K562 (cell line): ENCODE measurements around the gene BCAS4. TPM values are rescaled to one million over a fixed set of nuclear protein-coding genes. Genes with fewer than 3 reads are reported as not detected.

Experiments
- GATAD2A ChIP-seq: fragments of 450-650 bp; IDR thresholded peaks from 2 replicates; pipeline ENCODE4 v1.6.1; 2017
- GTF3C2 ChIP-seq: IDR thresholded peaks from 3 replicates; pipeline ENCODE4 v1.6.1; 2011; ENCODE audit warnings: borderline replicate concordance, mild to moderate bottlenecking, moderate library complexity; ENCODE audit not compliant: insufficient read length; ENCODE audit errors: extremely low read depth
- MAFK ChIP-seq: IDR thresholded peaks from 2 replicates; pipeline ENCODE4 v1.6.1; 2011; ENCODE audit warnings: low read length, improper control_type of control experiment
- MAZ ChIP-seq, 2 experiments: fragments of 450-650 bp in 1 of 2; sonication (generic) in 1 of 2; formaldehyde crosslinking; IDR thresholded peaks in 1 of 2; conservative IDR thresholded peaks in 1 of 2; 2 replicates each; pipeline versions ENCODE4 v1.4.0 to v1.5.0; 2020; ENCODE audit warnings: mild to moderate bottlenecking in 1 of 2, missing genetic modification reagents in 1 of 2
- MBD2 ChIP-seq: sonication (generic); IDR thresholded peaks from 2 replicates; pipeline ENCODE4 v1.6.1; 2016; ENCODE audit warnings: low read depth, borderline replicate concordance
- NRF1 ChIP-seq, 2 experiments: fragments of 450-650 bp; IDR thresholded peaks in 1 of 2; conservative IDR thresholded peaks in 1 of 2; 2 replicates each; pipeline ENCODE4 v1.6.1; 2014; ENCODE audit warnings: mild to moderate bottlenecking in 2 of 2
- PCBP2 ChIP-seq: fragments of 200-400 bp; formaldehyde crosslinking; IDR thresholded peaks from 2 replicates; pipeline ENCODE4 v1.6.1; 2018; ENCODE audit warnings: low read length, low read depth, mild to moderate bottlenecking, moderate library complexity; ENCODE audit not compliant: poor library complexity, severe bottlenecking
- PHB2 ChIP-seq: fragments of 450-650 bp; IDR thresholded peaks from 2 replicates; pipeline ENCODE4 v1.6.1; 2017; ENCODE audit warnings: low read depth
- PML ChIP-seq: IDR thresholded peaks from 2 replicates; pipeline ENCODE4 v1.6.1; 2012; ENCODE audit warnings: low read length, inconsistent platforms
- POLR2A ChIP-seq: fragments of 450-650 bp; conservative IDR thresholded peaks from 2 replicates; pipeline ENCODE4 v1.6.1; 2016
- PTRF ChIP-seq: fragments of 450-650 bp; IDR thresholded peaks from 2 replicates; pipeline ENCODE4 v1.6.1; 2016; ENCODE audit warnings: mild to moderate bottlenecking, missing genetic modification characterization, missing compliant biosample characterization
- RB1 ChIP-seq: fragments of 450-650 bp; IDR thresholded peaks from 2 replicates; pipeline ENCODE4 v1.6.1; 2017; ENCODE audit warnings: low read depth, mild to moderate bottlenecking
- SIRT6 ChIP-seq: IDR thresholded peaks from one replicate; pipeline ENCODE4 v1.6.1; 2012; ENCODE audit warnings: low read depth, mild to moderate bottlenecking, control low read depth, inconsistent platforms, low read length, moderate library complexity
- SUPT5H ChIP-seq: fragments of 450-650 bp; IDR thresholded peaks from 2 replicates; pipeline ENCODE4 v1.6.1; 2016
- TGIF2 ChIP-seq: sonication (generic); formaldehyde crosslinking; IDR thresholded peaks from 2 replicates; pipeline ENCODE4 v1.8.1; 2022; ENCODE audit warnings: mild to moderate bottlenecking, missing genetic modification reagents, moderate library complexity
- ZNF12 ChIP-seq: sonication (generic); formaldehyde crosslinking; IDR thresholded peaks from 2 replicates; pipeline ENCODE4 v1.4.0; 2020; ENCODE audit warnings: mild to moderate bottlenecking, missing genetic modification reagents
- ZNF436 ChIP-seq: fragments of 250-450, 450-650 bp; sonication (Bioruptor Pico); formaldehyde crosslinking; IDR thresholded peaks from 2 replicates; pipeline ENCODE4 v1.7.0; 2020; ENCODE audit warnings: mild to moderate bottlenecking
- ZNF707 ChIP-seq: fragments of 250-450 bp; sonication (Bioruptor Pico); conservative IDR thresholded peaks from 2 replicates; pipeline ENCODE4 v1.8.0; 2022; ENCODE audit warnings: inconsistent platforms, mild to moderate bottlenecking, moderate library complexity
- polyA plus RNA-seq, 8 experiments: library from polyadenylated mRNA; depleted of rRNA in 4 of 8; stranded (reverse) in 5 of 8; unstranded in 3 of 8; fragments of >200 nt; fragmentation: Nextera tagmentation in 2 of 8; fragmentation: Illumina TruSeq in 1 of 8; extraction: Ambion mirVana in 2 of 8; extraction: Trizol in 1 of 8; gene quantifications; 2 replicates each; pipeline versions ENCODE4 v1.2.1 to v1.2.3, GENCODE V29; 2011 to 2014; ENCODE audit warnings: inconsistent platforms in 1 of 8, missing spikeins in 1 of 8
- total RNA-seq, 7 experiments: library from RNA; depleted of rRNA in 6 of 7; stranded (reverse); fragments of >200 nt in 6 of 7; fragmentation: Illumina TruSeq in 2 of 7; extraction: Trizol in 2 of 7; gene quantifications; 2 replicates each; pipeline versions ENCODE4 v1.2.1 to v1.2.3, GENCODE V29; 2011 to 2021; ENCODE audit warnings: low replicate concordance in 1 of 7
- TF ChIP-seq, protein P1 (sequence below): fragments of 450-650 bp; formaldehyde crosslinking; IDR thresholded peaks from 2 replicates; pipeline ENCODE4 v1.4.0; 2022; ENCODE audit warnings: missing genetic modification characterization
- TF ChIP-seq, protein P2 (sequence below): fragments of 450-650 bp; formaldehyde crosslinking; IDR thresholded peaks from 2 replicates; pipeline ENCODE4 v1.4.0; 2022; ENCODE audit warnings: missing genetic modification characterization
- TF ChIP-seq, protein P3 (sequence below): fragments of 250-450 bp; sonication (Bioruptor Pico); IDR thresholded peaks from 2 replicates; pipeline ENCODE4 v1.8.0; 2021; ENCODE audit warnings: borderline replicate concordance, mild to moderate bottlenecking, moderate library complexity; ENCODE audit not compliant: poor library complexity, severe bottlenecking

The BCAS4 gene
- total and polyA plus RNA-seq, 9 of the 15 experiments (the other 6 are each of a cell fraction or from before 2014, with no cell fraction given), result 0.15 to 2.3 (median 0.47) TPM

GRCh38 chr20:50794846-50795634, at the start of gene BCAS4 (continued):
- TF ChIP-seq MAZ (CRISPR knock-in tag; conservative IDR thresholded peaks at IDR 0.05 in 1 of 2, IDR thresholded peaks at IDR 0.05 in 1 of 2), result peak; percentile 40 to 60; a peak in 3 of 4 replicates
- TF ChIP-seq PML, result no peak
- no peak for TF ChIP-seq PTRF (tag)
- no peak for TF ChIP-seq PHB2
- no peak for TF ChIP-seq SUPT5H
- peak; percentile 57 to 62; a peak in 3 of 4 replicates for TF ChIP-seq NRF1 (conservative IDR thresholded peaks at IDR 0.05 in 1 of 2, IDR thresholded peaks at IDR 0.05 in 1 of 2)
- TF ChIP-seq GTF3C2, result peak; percentile 67
- TF ChIP-seq ZNF707, result no peak
- TF ChIP-seq MAFK, result no peak
- no peak for TF ChIP-seq POLR2A
- TF ChIP-seq, protein P1, sequence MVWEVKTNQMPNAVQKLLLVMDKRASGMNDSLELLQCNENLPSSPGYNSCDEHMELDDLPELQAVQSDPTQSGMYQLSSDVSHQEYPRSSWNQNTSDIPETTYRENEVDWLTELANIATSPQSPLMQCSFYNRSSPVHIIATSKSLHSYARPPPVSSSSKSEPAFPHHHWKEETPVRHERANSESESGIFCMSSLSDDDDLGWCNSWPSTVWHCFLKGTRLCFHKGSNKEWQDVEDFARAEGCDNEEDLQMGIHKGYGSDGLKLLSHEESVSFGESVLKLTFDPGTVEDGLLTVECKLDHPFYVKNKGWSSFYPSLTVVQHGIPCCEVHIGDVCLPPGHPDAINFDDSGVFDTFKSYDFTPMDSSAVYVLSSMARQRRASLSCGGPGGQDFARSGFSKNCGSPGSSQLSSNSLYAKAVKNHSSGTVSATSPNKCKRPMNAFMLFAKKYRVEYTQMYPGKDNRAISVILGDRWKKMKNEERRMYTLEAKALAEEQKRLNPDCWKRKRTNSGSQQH (CRISPR knock-in tag), result no peak
- TF ChIP-seq, protein P2, sequence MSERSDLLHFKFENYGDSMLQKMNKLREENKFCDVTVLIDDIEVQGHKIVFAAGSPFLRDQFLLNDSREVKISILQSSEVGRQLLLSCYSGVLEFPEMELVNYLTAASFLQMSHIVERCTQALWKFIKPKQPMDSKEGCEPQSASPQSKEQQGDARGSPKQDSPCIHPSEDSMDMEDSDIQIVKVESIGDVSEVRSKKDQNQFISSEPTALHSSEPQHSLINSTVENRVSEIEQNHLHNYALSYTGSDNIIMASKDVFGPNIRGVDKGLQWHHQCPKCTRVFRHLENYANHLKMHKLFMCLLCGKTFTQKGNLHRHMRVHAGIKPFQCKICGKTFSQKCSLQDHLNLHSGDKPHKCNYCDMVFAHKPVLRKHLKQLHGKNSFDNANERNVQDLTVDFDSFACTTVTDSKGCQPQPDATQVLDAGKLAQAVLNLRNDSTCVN, result no peak
- TF ChIP-seq, protein P3, sequence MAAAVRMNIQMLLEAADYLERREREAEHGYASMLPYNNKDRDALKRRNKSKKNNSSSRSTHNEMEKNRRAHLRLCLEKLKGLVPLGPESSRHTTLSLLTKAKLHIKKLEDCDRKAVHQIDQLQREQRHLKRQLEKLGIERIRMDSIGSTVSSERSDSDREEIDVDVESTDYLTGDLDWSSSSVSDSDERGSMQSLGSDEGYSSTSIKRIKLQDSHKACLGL (CRISPR knock-in tag), result no peak
- TF ChIP-seq SIRT6, result no peak
- TF ChIP-seq MBD2, result no peak
- TF ChIP-seq ZNF12 (CRISPR knock-in tag), result no peak
- no peak for TF ChIP-seq TGIF2 (CRISPR knock-in tag)
- TF ChIP-seq RB1, result peak; percentile 99
- TF ChIP-seq ZNF436 (CRISPR knock-in tag), result peak; percentile 85
- no peak for TF ChIP-seq GATAD2A
- no peak for TF ChIP-seq PCBP2
